Neuronal stem cell (in vitro differentiated cells): ENCODE measurements around the gene SCYGR2.

ENCODE experiments used
- DNase-seq: peaks from one replicate; pipeline ENCODE4 v3.0.0-alpha.2; 2013; ENCODE audit warnings: low spot score
- H2AFZ ChIP-seq: one replicate; pipeline ENCODE4 v1.6.1; 2013; ENCODE audit warnings: mild to moderate bottlenecking, low read length, inconsistent platforms
- H2AK5ac ChIP-seq: 2 replicates; pipeline ENCODE4 v1.6.1; 2013; ENCODE audit warnings: low read depth, mild to moderate bottlenecking, inconsistent platforms, low read length, moderate library complexity, mixed read lengths
- H2BK120ac ChIP-seq: 2 replicates; pipeline ENCODE4 v1.6.1; 2013; ENCODE audit warnings: low read depth, mild to moderate bottlenecking, inconsistent platforms, low read length, moderate library complexity, mixed read lengths
- H2BK12ac ChIP-seq: one replicate; pipeline ENCODE4 v1.6.1; 2013; ENCODE audit warnings: low read length, inconsistent platforms
- H2BK15ac ChIP-seq: 2 replicates; pipeline ENCODE4 v1.6.1; 2013; ENCODE audit warnings: mild to moderate bottlenecking, low read length, inconsistent platforms, mixed read lengths
- H2BK5ac ChIP-seq: one replicate; pipeline ENCODE4 v1.6.1; 2013; ENCODE audit warnings: inconsistent platforms, mild to moderate bottlenecking, low read length, moderate library complexity
- H3K14ac ChIP-seq: one replicate; pipeline ENCODE4 v1.6.1; 2013; ENCODE audit warnings: low read length, inconsistent platforms
- H3K18ac ChIP-seq: 2 replicates; pipeline ENCODE4 v1.6.1; 2013; ENCODE audit warnings: low read length, inconsistent platforms
- H3K23ac ChIP-seq: 2 replicates; pipeline ENCODE4 v1.6.1; 2013; ENCODE audit warnings: low read depth, mild to moderate bottlenecking, mixed read lengths, low read length, inconsistent platforms; ENCODE audit not compliant: poor library complexity
- H3K27ac ChIP-seq: replicated peaks from 3 replicates; pipeline ENCODE4 v1.5.1; 2013; ENCODE audit warnings: low read length, inconsistent platforms
- H3K27me3 ChIP-seq, 3 experiments: 2 replicates each; pipeline ENCODE4 v1.6.1; 2013; ENCODE audit warnings: low read length in 3 of 3, mild to moderate bottlenecking in 2 of 3, inconsistent platforms in 1 of 3, low read depth in 1 of 3, mixed read lengths in 1 of 3, moderate library complexity in 1 of 3; ENCODE audit not compliant: control insufficient read depth in 3 of 3, insufficient read depth in 3 of 3
- H3K36me3 ChIP-seq, 2 donors: replicated peaks in 1 of 2; 2 replicates each; pipeline ENCODE4 v1.6.1; 2013; ENCODE audit warnings: low read length in 2 of 2; ENCODE audit not compliant: control insufficient read depth in 2 of 2, insufficient read depth in 2 of 2
- H3K4ac ChIP-seq: 2 replicates; pipeline ENCODE4 v1.6.1; 2013; ENCODE audit warnings: inconsistent platforms, mild to moderate bottlenecking, low read length, moderate library complexity
- H3K4me1 ChIP-seq, 2 donors: 1 replicate in 1 of 2; 2 replicates in 1 of 2; pipeline ENCODE4 v1.6.1; 2013; ENCODE audit warnings: low read length in 2 of 2, low read depth in 1 of 2; ENCODE audit not compliant: control insufficient read depth in 2 of 2, insufficient read depth in 1 of 2
- H3K4me2 ChIP-seq: one replicate; pipeline ENCODE4 v1.6.1; 2013; ENCODE audit warnings: mild to moderate bottlenecking, low read length, inconsistent platforms; ENCODE audit not compliant: insufficient read depth, poor library complexity, severe bottlenecking
- H3K4me3 ChIP-seq, 2 donors: 2 replicates each; pipeline ENCODE4 v1.5.1; 2013; ENCODE audit warnings: low read length in 2 of 2, mild to moderate bottlenecking in 2 of 2, inconsistent platforms in 1 of 2, moderate library complexity in 1 of 2
- H3K79me1 ChIP-seq: one replicate; pipeline ENCODE4 v1.6.1; 2013; ENCODE audit warnings: low read depth, mild to moderate bottlenecking, inconsistent platforms, low read length, moderate library complexity
- H3K9ac ChIP-seq: one replicate; pipeline ENCODE4 v1.6.1; 2013; ENCODE audit warnings: mild to moderate bottlenecking, low read depth, low read length, inconsistent platforms; ENCODE audit not compliant: poor library complexity
- H3K9me3 ChIP-seq, 2 donors: replicated peaks in 1 of 2; 2 replicates each; pipeline versions ENCODE3 to v1.6.1; 2013; ENCODE audit warnings: low read length in 2 of 2, mild to moderate bottlenecking in 2 of 2, inconsistent platforms in 1 of 2, low read depth in 1 of 2, mixed read lengths in 1 of 2, moderate library complexity in 1 of 2; ENCODE audit not compliant: control insufficient read depth in 2 of 2, insufficient read depth in 1 of 2
- H4K8ac ChIP-seq: one replicate; pipeline ENCODE4 v1.6.1; 2013; ENCODE audit warnings: low read depth, mild to moderate bottlenecking, inconsistent platforms, low read length, moderate library complexity
- H4K91ac ChIP-seq: one replicate; pipeline ENCODE4 v1.6.1; 2013; ENCODE audit warnings: low read length, low read depth, mild to moderate bottlenecking, inconsistent platforms; ENCODE audit not compliant: poor library complexity
- WGBS, 2 donors: extraction: QIAGEN DNeasy Blood & Tissue Kit; methylation state at CpG; one replicate each; pipeline ENCODE4 v1.1.7; 2013; ENCODE audit warnings: missing lambda C conversion rate in 2 of 2, mixed read lengths in 1 of 2; ENCODE audit not compliant: insufficient read length in 2 of 2, insufficient replicate concordance in 1 of 2; ENCODE audit errors: extremely low coverage in 2 of 2; 5-methylcytosine and 5-hydroxymethylcytosine counted together

SCYGR2 gene

DNA sequence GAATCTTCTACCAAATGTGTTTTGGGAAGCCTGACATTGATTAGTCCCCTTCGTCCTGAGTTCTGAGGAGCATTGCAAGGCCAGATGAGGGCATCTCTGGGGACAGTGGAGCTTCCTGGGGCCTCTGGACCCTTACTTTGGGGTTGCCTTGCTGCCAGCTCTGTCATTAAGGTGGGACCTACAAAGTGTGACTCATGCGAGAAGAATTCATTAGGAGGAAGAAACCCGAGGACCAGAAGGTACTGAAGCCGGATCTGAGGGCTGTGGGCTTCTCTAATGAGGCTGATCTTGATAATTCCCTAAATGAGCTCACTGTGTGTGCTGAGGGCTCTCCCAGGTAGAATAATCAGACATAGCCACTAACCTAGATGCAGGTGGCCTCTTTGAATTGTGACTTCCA lies 695 bp upstream of the SCYGR2 start:
- H3K14ac ChIP-seq = no peak overlapping the region
- no peak overlapping the region for H2BK120ac ChIP-seq
- no peak overlapping the region for H4K91ac ChIP-seq
- H3K4me2 ChIP-seq = no peak overlapping the region
- H3K18ac ChIP-seq = no peak overlapping the region
- no peak overlapping the region for H3K4ac ChIP-seq
- no peak overlapping the region for H2AFZ ChIP-seq
- no peak overlapping the region for H3K4me3 ChIP-seq
- no peak overlapping the region for H2BK5ac ChIP-seq
- H3K4me1 ChIP-seq = peaks cover 0 to 5% of the 10 kb centered on the region in 2 donors
- H2BK15ac ChIP-seq = no peak overlapping the region
- H3K9ac ChIP-seq = no peak overlapping the region
- H4K8ac ChIP-seq = no peak overlapping the region
- H3K27ac ChIP-seq = no peak overlapping the region
- no peak for DNase-seq
- H2AK5ac ChIP-seq = no peak overlapping the region
- no peak overlapping the region for H3K23ac ChIP-seq
- no peak overlapping the region for H2BK12ac ChIP-seq
- H3K9me3 ChIP-seq = no peaks in the 10 kb centered on the region
- WGBS, 2 donors = no CpG with 5 or more reads among the region's 4 CpGs
- no peaks in the 10 kb centered on the region for H3K36me3 ChIP-seq
- peaks cover 2% of the 10 kb centered on the region for H3K79me1 ChIP-seq
- no peaks in the 10 kb centered on the region for H3K27me3 ChIP-seq

DNA sequence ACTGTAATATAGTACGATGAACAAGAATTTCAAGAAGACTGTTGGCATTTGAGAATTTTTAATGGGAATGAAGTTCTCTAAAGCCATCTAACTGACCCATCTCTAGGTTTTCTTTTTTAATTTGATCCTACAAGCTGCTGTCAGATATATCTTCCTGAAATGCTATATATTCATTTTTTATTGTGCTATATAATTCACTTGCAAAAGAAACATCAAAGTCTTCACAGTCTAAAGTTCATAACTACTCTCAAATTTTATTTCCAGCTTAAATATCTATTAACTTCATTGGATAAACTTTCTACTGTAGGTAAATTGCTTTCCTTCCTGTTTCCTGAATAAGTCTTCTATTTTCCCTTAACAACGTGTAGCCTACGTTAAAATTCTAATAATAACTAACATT lies 3.7 kb downstream of the SCYGR2 start:
- peaks cover 2% of the 10 kb centered on the region for H3K79me1 ChIP-seq

GRCh38 chr2:227606476-227606875 lies 7.8 kb downstream of the SCYGR2 start:
- Histone ChIP-seq H3K4ac (no peak overlapping the region), H2BK5ac (no peak overlapping the region), H3K27ac (no peak overlapping the region), H2BK15ac (no peak overlapping the region), H3K18ac (no peak overlapping the region), H3K79me1 (peaks cover 2% of the 10 kb centered on the region), H3K4me1 (no peaks in the 10 kb centered on the region), H4K91ac (no peak overlapping the region), H2AFZ (no peak overlapping the region), H3K4me2 (no peak overlapping the region), H3K4me3 (no peak overlapping the region), H3K14ac (no peak overlapping the region), H4K8ac (no peak overlapping the region), H2BK12ac (no peak overlapping the region), H3K27me3 (no peaks in the 10 kb centered on the region), H3K9me3 (no peaks in the 10 kb centered on the region), H3K36me3 (no peaks in the 10 kb centered on the region), H3K23ac (no peak overlapping the region), H2BK120ac (no peak overlapping the region), H2AK5ac (no peak overlapping the region), H3K9ac (no peak overlapping the region)
- no peak for DNase-seq
- no CpG with 5 or more reads among the region's 1 CpG for WGBS, 2 donors

More for the DNA sequence above, 3.7 kb downstream of the SCYGR2 start:
- no peak overlapping the region for H2AK5ac ChIP-seq
- no peak overlapping the region for H2BK15ac ChIP-seq
- H3K23ac ChIP-seq = no peak overlapping the region
- H2BK5ac ChIP-seq = no peak overlapping the region
- H3K27me3 ChIP-seq = no peaks in the 10 kb centered on the region
- H2BK120ac ChIP-seq = no peak overlapping the region
- H3K14ac ChIP-seq = no peak overlapping the region
- H3K36me3 ChIP-seq = no peaks in the 10 kb centered on the region
- H4K91ac ChIP-seq = no peak overlapping the region
- H3K4me3 ChIP-seq = no peak overlapping the region
- H2AFZ ChIP-seq = no peak overlapping the region
- no CpG with 5 or more reads among the region's 3 CpGs for WGBS, 2 donors
- no peak for DNase-seq
- no peak overlapping the region for H3K4me2 ChIP-seq
- no peak overlapping the region for H4K8ac ChIP-seq
- no peak overlapping the region for H3K9ac ChIP-seq
- H3K4ac ChIP-seq = no peak overlapping the region
- H3K18ac ChIP-seq = no peak overlapping the region
- no peaks in the 10 kb centered on the region for H3K9me3 ChIP-seq
- H3K4me1 ChIP-seq = peaks cover 0 to 5% of the 10 kb centered on the region in 2 donors
- no peak overlapping the region for H2BK12ac ChIP-seq
- no peak overlapping the region for H3K27ac ChIP-seq

DNA sequence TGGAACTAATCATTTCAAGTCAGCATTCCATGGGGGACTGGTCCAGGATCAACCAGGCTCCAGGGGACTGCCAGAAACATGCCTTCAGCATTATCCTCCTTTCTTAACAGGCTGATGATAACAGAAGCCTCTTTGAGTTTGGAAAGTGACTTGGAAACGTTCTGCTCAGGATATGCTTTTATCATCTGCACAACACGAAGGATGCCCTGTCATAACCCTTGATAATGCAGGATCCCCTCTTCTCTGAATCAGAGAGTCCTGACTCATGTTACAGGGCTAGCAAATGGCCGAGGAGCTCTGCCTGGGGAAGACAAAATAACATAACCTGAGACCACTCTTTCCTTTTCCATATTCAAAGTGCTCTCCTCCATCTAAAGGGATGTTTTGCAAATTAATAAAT lies 9.2 kb downstream of the SCYGR2 start:
- WGBS, 2 donors = no CpG with 5 or more reads among the region's 3 CpGs
- DNase-seq = no peak
- H2BK5ac ChIP-seq = no peak overlapping the region

More for the DNA sequence above, 9.2 kb downstream of the SCYGR2 start:
- Histone ChIP-seq H3K4me2 (no peak overlapping the region), H3K27me3 (no peaks in the 10 kb centered on the region), H3K14ac (no peak overlapping the region), H3K79me1 (peaks cover 2% of the 10 kb centered on the region), H4K91ac (no peak overlapping the region), H3K9me3 (no peaks in the 10 kb centered on the region), H2BK120ac (no peak overlapping the region), H3K4me3 (no peak overlapping the region), H4K8ac (no peak overlapping the region), H3K27ac (no peak overlapping the region), H3K4me1 (no peaks in the 10 kb centered on the region), H2AFZ (no peak overlapping the region), H3K18ac (no peak overlapping the region), H3K4ac (no peak overlapping the region), H2BK12ac (no peak overlapping the region), H2BK15ac (no peak overlapping the region), H3K23ac (no peak overlapping the region), H3K9ac (no peak overlapping the region), H3K36me3 (no peaks in the 10 kb centered on the region), H2AK5ac (no peak overlapping the region)
